PFSK-1 (cell line): ENCODE results near the gene PLEKHJ1.

Source experiments
- FOXP2 ChIP-seq: optimal IDR thresholded peaks from 2 replicates; pipeline ENCODE3; 2011; ENCODE audit warnings: borderline replicate concordance, control low read depth, inconsistent platforms; ENCODE audit not compliant: insufficient read depth; ENCODE audit errors: extremely low read length, extremely low read depth
- POLR2AphosphoS5 ChIP-seq: IDR thresholded peaks from 2 replicates; pipeline ENCODE4 v1.6.1; 2012; ENCODE audit warnings: low read depth, mild to moderate bottlenecking, control low read depth, low read length, moderate library complexity
- REST ChIP-seq, 2 experiments: IDR thresholded peaks; 2 replicates each; pipeline versions ENCODE4 v1.6.1 to v1.8.0; 2011 to 2012; ENCODE audit warnings: low read depth in 2 of 2, low read length in 2 of 2, control low read depth in 1 of 2, inconsistent platforms in 1 of 2, mild to moderate bottlenecking in 1 of 2, moderate library complexity in 1 of 2; ENCODE audit not compliant: insufficient read depth in 1 of 2
- SIN3A ChIP-seq: IDR thresholded peaks from 2 replicates; pipeline ENCODE4 v1.6.1; 2012; ENCODE audit warnings: mild to moderate bottlenecking, low read length, moderate library complexity, borderline replicate concordance; ENCODE audit not compliant: insufficient read depth
- TAF1 ChIP-seq: IDR thresholded peaks from 2 replicates; pipeline ENCODE4 v1.6.1; 2012; ENCODE audit warnings: low read length, control low read depth, borderline replicate concordance; ENCODE audit not compliant: insufficient read depth

The PLEKHJ1 gene

DNA sequence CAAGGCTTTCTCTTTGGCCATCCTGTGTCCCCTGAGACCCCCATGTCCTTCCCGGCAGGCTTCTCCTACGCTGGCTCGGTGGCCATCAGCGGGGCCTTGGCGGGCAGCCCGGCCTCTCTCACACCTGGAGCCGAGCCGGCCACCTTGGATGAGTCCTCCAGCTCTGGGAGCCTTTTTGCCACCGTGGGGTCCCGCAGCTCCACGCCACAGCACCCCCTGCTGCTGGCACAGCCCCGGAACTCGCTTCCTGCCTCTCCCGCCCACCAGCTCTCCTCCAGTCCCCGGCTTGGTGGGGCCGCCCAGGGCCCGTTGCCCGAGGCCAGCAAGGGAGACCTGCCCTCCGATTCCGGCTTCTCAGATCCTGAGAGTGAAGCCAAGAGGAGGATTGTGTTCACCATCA is 14.2 kb downstream of the PLEKHJ1 start:
- TF ChIP-seq SIN3A (no peak), REST (IDR thresholded peaks at IDR 0.05; ENCODE audit: insufficient read depth in 1 of 2, low read depth in 2 of 2, low read length in 2 of 2) (no peak)

DNA sequence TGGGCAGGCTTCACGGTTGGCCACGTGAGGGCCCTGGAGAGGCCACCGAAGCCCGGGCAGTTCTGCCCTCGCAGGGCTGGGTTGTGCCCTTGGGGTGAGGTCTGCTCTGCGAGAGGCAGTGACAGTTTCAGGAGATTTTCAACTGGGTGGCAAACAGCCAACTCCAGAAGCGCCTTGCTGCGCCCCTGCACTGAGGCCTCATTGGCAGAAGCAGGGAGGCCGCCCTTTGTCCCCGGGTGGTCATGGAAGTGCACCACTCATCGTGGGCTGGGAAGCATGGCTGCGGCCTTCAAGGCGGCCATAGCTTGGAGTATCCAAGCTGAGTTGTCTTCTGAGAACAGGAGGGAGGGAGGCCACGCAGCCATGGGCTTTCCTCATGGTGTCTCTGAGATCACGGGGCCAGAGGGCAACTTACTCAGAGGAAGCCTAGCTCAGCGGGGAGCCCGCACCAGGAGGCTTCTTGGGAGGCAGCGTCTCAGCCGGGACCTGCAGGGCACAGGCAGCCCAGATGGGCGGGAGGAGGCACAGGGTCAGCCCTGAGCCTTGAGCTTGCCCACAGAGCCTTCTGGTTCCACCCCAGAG is 14.8 kb downstream of the PLEKHJ1 start:
- no peak for TF ChIP-seq FOXP2
- no peak for TF ChIP-seq SIN3A
- TF ChIP-seq REST (IDR thresholded peaks at IDR 0.05; ENCODE audit: insufficient read depth in 1 of 2, low read depth in 2 of 2, low read length in 2 of 2): no peak
- TF ChIP-seq TAF1: no peak
- TF ChIP-seq POLR2AphosphoS5: no peak

- TF ChIP-seq REST (IDR thresholded peaks at IDR 0.05; ENCODE audit: insufficient read depth in 1 of 2, low read depth in 2 of 2, low read length in 2 of 2) (no peak), SIN3A (no peak), FOXP2 (no peak), POLR2AphosphoS5 (no peak), TAF1 (no peak)
These were observed 16.4 kb downstream of the PLEKHJ1 start for GRCh38 chr19:2219726-2220125.

DNA sequence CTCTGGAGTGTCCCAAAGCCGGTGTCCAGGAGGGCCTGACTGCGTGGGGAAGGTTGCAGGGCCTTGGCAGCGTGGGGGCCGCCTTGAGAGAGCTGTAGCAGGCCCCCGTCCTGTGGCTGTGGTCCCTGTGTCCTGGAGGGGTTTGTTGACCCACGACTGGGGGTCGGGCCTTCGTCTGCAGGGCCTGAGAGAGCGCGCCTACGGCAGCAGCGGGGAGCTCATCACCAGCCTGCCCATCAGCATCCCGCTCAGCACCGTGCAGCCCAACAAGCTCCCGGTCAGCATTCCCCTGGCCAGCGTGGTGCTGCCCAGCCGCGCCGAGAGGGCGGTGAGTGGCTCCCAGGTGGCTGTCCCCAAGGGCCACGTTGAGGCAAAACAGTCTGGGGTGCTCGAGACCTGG is 18.5 kb downstream of the PLEKHJ1 start:
- TF ChIP-seq FOXP2 (no peak), REST (IDR thresholded peaks at IDR 0.05; ENCODE audit: insufficient read depth in 1 of 2, low read depth in 2 of 2, low read length in 2 of 2) (no peak), SIN3A (no peak), TAF1 (no peak), POLR2AphosphoS5 (no peak)
